Hair follicular keratinocyte (primary cell): ENCODE results near the gene IRF4. TPM values are rescaled to one million over a fixed set of nuclear protein-coding genes. Genes with fewer than 3 reads are reported as not detected.

Experiments
- total RNA-seq: library from RNA; depleted of rRNA; stranded (reverse); fragments of >200 nt; gene quantifications from 2 replicates; pipeline ENCODE4 v1.2.3, GENCODE V29; 2015

The IRF4 gene
- not detected in 2 replicates for total RNA-seq

DNA sequence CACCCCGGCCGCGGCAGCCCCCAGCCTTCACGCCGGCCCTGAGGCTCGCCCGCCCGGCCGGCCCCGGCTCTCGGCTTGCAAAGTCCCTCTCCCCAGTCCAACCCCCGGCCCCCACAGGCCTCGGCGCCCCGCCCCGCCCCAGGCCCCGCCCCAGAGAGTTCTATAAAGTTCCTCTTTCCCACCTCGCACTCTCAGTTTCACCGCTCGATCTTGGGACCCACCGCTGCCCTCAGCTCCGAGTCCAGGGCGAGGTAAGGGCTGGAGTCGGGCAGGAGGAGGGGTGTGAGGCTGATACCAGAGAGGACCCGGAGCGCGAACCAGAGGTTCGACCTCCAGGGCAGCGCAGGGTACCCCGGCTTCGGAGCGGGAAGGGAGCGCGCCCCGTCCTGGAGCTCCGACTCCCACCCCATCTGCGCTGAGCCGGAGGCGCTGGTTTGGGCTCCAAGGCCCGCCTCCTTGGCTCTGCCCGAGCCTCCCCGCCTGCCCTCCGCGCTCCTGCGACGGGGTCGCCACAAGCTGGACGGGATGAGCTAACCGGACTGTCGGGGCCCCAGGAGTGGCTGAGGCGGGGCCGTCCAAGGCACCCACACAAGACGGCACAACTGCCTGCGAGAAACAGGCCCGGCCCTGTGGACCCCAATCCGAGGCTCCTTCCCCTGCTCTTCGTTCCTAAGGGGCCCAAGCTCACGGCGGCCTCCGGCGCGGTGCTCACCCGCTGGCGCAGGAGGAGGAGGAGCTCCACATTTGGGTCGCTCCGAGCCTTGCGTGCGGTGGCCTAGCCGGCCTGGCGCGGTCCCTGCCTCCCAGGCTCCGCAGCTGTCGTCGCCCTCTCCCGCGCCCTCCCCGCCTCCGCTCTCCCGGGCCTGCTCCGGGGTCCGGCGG, at the start of gene IRF4:
TSS of gene IRF4 (plus strand) at position 194 of the 882 bp plus-strand sequence. CDS start 1,401 bp downstream, outside the sequence.

Other genes starting within 250 kb of the IRF4 start
- gene DUSP22, start 99.3 kb upstream of the IRF4 start, total RNA-seq: 35.4 and 47.4 TPM in 2 replicates